GM19099 (cell line): ENCODE measurements around the gene TSPAN13.

Source experiments
- POLR2A ChIP-seq: IDR thresholded peaks from 3 replicates; pipeline ENCODE4 v1.6.1; 2011; ENCODE audit warnings: low read depth; ENCODE audit not compliant: insufficient read length; ENCODE audit errors: extremely low read depth

The TSPAN13 gene

DNA sequence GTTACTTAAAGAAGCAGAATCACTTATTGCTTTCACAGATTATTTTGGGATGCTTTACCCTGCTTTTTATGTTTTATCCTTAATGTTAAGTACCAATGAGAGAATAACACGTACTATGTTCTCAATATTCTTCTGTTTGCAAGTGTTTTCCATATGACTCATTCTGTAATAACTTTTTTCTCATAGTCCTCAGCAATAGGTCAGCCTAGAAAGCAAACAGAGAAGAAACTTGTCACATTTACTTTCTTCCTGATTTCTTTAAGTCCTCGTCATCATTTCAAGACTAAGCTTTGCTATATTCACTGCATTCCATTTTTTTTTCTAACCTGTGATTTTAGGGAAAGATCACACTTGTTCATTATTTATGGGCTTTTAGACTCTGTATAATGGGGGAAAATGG, 58.0 kb downstream of the TSPAN13 start:
- no peak for TF ChIP-seq POLR2A

- no peak for TF ChIP-seq POLR2A
Measured at GRCh38 chr7:16812542-16813231, 59.1 kb downstream of the TSPAN13 start.

- TF ChIP-seq POLR2A = no peak
Measured at GRCh38 chr7:16813232-16813616, 59.7 kb downstream of the TSPAN13 start.

GRCh38 chr7:16815001-16815400, 61.4 kb downstream of the TSPAN13 start:
- TF ChIP-seq POLR2A = no peak

GRCh38 chr7:16816824-16817223, 63.3 kb downstream of the TSPAN13 start:
- TF ChIP-seq POLR2A = no peak

DNA sequence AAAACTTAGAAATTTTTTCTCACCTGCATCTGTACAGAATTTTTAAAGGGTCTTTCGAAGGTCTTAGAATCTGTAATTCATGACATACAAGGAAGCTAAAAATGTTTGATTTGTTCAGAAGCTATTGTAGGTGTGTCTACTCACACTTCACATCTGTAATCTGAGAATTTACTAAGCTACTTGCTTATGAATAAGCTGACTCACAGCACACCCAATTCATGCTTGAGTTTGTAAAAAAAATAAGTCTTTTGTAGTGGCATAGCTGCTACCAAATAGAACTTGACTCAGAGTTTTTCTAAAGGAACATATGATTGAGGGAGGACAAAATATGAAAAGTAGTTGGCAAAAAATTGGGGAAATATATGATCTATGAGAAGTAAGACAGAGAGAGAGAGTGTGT, 64.0 kb downstream of the TSPAN13 start:
- no peak for TF ChIP-seq POLR2A

DNA sequence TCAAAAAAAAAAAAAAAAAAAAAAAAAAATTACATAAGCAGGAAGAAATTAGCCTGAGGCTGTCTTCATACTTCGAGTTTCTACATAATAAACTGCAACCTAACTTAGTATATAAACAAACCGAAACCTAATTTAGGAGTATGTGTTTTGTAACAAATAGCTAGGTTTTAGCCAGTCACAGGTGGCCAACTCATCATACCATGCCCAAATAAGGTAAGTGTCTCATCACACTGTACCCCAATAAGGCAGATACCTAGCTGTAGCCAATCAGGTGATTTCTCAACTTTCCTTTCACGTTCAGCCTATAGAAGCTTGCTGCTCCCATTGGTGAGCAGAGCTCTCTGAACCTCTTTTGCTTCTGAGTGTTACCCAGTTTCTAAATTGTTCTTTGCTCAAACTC, 65.2 kb downstream of the TSPAN13 start:
- TF ChIP-seq POLR2A = no peak

- TF ChIP-seq POLR2A = no peak
Measured at GRCh38 chr7:16822029-16822428, 68.5 kb downstream of the TSPAN13 start.

- TF ChIP-seq POLR2A = no peak
Measured at GRCh38 chr7:16826060-16826459, 72.5 kb downstream of the TSPAN13 start.

DNA sequence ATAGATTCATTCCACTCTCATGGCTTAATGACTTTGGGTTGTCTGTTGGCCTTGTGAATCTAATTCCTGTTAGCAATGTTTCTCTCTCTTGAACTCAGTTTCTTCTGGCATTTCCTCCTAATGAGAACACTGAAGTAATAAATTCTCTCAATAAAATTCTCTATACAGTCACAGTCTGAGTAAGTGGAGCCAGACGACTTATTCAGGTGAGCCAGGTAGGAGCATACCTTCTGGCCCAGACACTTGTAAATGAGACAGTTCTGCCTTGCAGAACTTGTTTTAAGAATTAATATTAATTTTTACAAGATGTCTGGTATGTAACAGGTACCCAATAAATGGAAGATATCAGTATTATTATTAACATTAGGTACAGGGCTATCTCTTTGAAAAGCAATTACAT, 79.8 kb downstream of the TSPAN13 start:
- TF ChIP-seq POLR2A = no peak
